ENCODE data around the gene NOTCH1. TPM values are rescaled to one million over a fixed set of nuclear protein-coding genes. Genes with fewer than 3 reads are reported as not detected.
A peak's percentile ranks its signal among the peaks of the same experiment; 100 is the strongest.

Gene NOTCH1
- total and polyA plus RNA-seq, 2 of the 8 experiments (the other 6 are each of a cell fraction or from before 2014, with no cell fraction given): 6.9 to 55.6 TPM

- Histone ChIP-seq H3K27me3 (replicated peaks in 1 of 4; ENCODE audit: control insufficient read depth in 3 of 4, extremely low read depth in 1 of 4, insufficient read depth in 3 of 4, low read length in 3 of 4) (no peaks in the 10 kb centered on the region), H2BK20ac (ENCODE audit: low read length) (no peak overlapping the region), H4K20me1 (replicated peaks in 1 of 2; ENCODE audit: control insufficient read depth in 1 of 2, insufficient read depth in 2 of 2, low read length in 2 of 2) (peaks cover 0 to 22% of the 10 kb centered on the region in 2 experiments), H3K36me3 (ENCODE audit: control insufficient read depth in 2 of 4, insufficient read depth in 4 of 4, low read length in 3 of 4) (peaks cover 31 to 90% (median 51%) of the 10 kb centered on the region in 4 experiments), H2AFZ (ENCODE audit: low read length) (no peak overlapping the region), H3K79me1 (ENCODE audit: low read depth, low read length) (no peaks in the 10 kb centered on the region), H3K23ac (ENCODE audit: insufficient read length) (no peak overlapping the region), H3K4ac (replicated peaks; ENCODE audit: insufficient read length, low read depth, low read length) (no peak overlapping the region), H3K9me3 (ENCODE audit: insufficient read depth in 2 of 2, low read depth in 1 of 2, low read length in 1 of 2) (no peaks in the 10 kb centered on the region), H3K27ac (ENCODE audit: low read depth, low read length) (no peak overlapping the region), H3K79me2 (ENCODE audit: control insufficient read depth in 1 of 2, insufficient read depth in 2 of 2, low read length in 2 of 2) (no peaks in the 10 kb centered on the region), H2BK12ac (ENCODE audit: low read depth, low read length) (no peak overlapping the region), H2AK5ac (ENCODE audit: low read depth, low read length) (no peak overlapping the region), H2BK5ac (ENCODE audit: low read depth, low read length) (no peak overlapping the region; the same call in 1 of the 2 replicates), H4K8ac (ENCODE audit: extremely low read depth, insufficient read depth, low read length) (no peak overlapping the region; the same call in none of the 2 replicates), H3K23me2 (ENCODE audit: low read depth, low read length) (no peaks in the 10 kb centered on the region), H3K9ac (replicated peaks in 1 of 4; ENCODE audit: extremely low read depth in 1 of 4, low read depth in 3 of 4, low read length in 3 of 4) (no peak overlapping the region), H2BK15ac (ENCODE audit: low read length) (no peak overlapping the region), H2BK120ac (replicated peaks; ENCODE audit: low read depth, low read length) (no peak overlapping the region), H3K14ac (ENCODE audit: insufficient read length) (no peak overlapping the region), H3K56ac (replicated peaks; ENCODE audit: insufficient read length, low read depth, low read length) (no peak overlapping the region), H4K5ac (ENCODE audit: insufficient read length, low read depth, low read length) (no peak overlapping the region), H3K4me3 (ENCODE audit: extremely low read depth in 1 of 4, insufficient read depth in 2 of 4, low read depth in 3 of 4, low read length in 4 of 4) (no peak overlapping the region), H3K4me2 (ENCODE audit: insufficient read depth in 1 of 2, low read depth in 2 of 2, low read length in 2 of 2) (no peak overlapping the region), H3K4me1 (replicated peaks in 1 of 4; ENCODE audit: control insufficient read depth in 3 of 4, insufficient read depth in 4 of 4, low read length in 3 of 4) (no peaks in the 10 kb centered on the region), H3K18ac (ENCODE audit: extremely low read depth, low read length) (no peak overlapping the region), H4K91ac (replicated peaks; ENCODE audit: insufficient read length, low read length) (no peak overlapping the region)
- TF ChIP-seq SP1 (IDR thresholded peaks at IDR 0.05; ENCODE audit: low read depth, low read length) (no peak), GABPA (IDR thresholded peaks at IDR 0.05; ENCODE audit: borderline replicate concordance, insufficient read depth, low read length) (0 out of 2 replicates have a peak, but pooled peaks have one; percentile 53)
- POLR2A ChIA-PET (ENCODE audit: partially characterized antibody): interaction anchor here (0.8 to 2.1 kb wide), 4 partner anchors 11 to 191 kb away, joined by 3 to 6 read pairs (median 3); no protein-coding TSS in a partner anchor
- no peak for DNase-seq (ENCODE audit: low read depth in 1 of 2, low spot score in 2 of 2)
- no peak for FAIRE-seq
- WGBS, 2 experiments (ENCODE audit: extremely low coverage in 1 of 2, insufficient coverage in 1 of 2, insufficient read length in 1 of 2, insufficient replicate concordance in 2 of 2, low coverage in 1 of 2, low lambda C conversion rate in 2 of 2, missing lambda C conversion rate in 1 of 2): 92% methylated on average over 40 of the region's 68 CpGs; no CpG with 5 or more reads in 1 of the 2 experiments
- CTCF ChIA-PET (ENCODE audit: partially characterized antibody): interaction anchor here (0.7 to 1.9 kb wide), 9 partner anchors 16 to 187 kb away, joined by 3 to 20 read pairs (median 5); no protein-coding TSS in a partner anchor
Observed at GRCh38 chr9:136504512-136505348, 41.1 kb downstream of the NOTCH1 start.
